ENCODE measurements around the gene STIP1. TPM values are rescaled to one million over a fixed set of nuclear protein-coding genes. Genes with fewer than 3 reads are reported as not detected.

STIP1 gene
- total RNA-seq (100 to 1,000 TPM; 124 to 194 (median 162) TPM), polyA plus RNA-seq (100 to 1,000 TPM; 158 to 207 (median 205) TPM)
- long read RNA-seq, donor 1, transcript STIP1-201 (14 exons, 2,196 nt): major isoform, 77 of 98 reads
- long read RNA-seq, donor 1, partial matches to known transcripts: 5 of 98 reads
- long read RNA-seq, donor 1, other reads (novel, unspliced or antisense): 15 of 98 reads
- long read RNA-seq, donor 2, transcript STIP1-201 (14 exons, 2,196 nt): major isoform, 258 of 298 reads
- long read RNA-seq, donor 2, partial matches to known transcripts: 23 of 298 reads
- long read RNA-seq, donor 2, other reads (novel, unspliced or antisense): 16 of 298 reads

GRCh38 chr11:64185693-64186491 lies at the start of gene STIP1:
Gene STIP1, plus strand, starts transcription at chr11:64186171. Its CDS starts 91 bp downstream, at chr11:64186262.
- TF ChIP-seq CTCF (IDR thresholded peaks at IDR 0.05): peak; percentile 31
- Histone ChIP-seq H3K4me1 (peaks cover 53% of the 10 kb centered on the region), H3K27ac (no peak within 1 kb of the TSS), H3K27me3 (ENCODE audit: insufficient read depth in 3 of 3, low read length in 2 of 3) (no peaks in the 10 kb centered on the region), H3K9me3 (no peaks in the 10 kb centered on the region), H3K4me3 (peak within 1 kb of the TSS; percentile 73), H3K36me3 (ENCODE audit: insufficient read depth in 1 of 2, low read depth in 1 of 2) (peaks cover 0 to 11% of the 10 kb centered on the region in 2 donors)
- ATAC-seq: peak; percentile 83 to 88 (median 86)
- intact Hi-C loops (cut with DNase I): loop anchor here in 1 of 2 donors (5.0 kb wide), 1 partner anchor 41 kb away; the partner anchor contains the start of genes NUDT22 and TRPT1
- WGBS, 3 donors: 0% methylated on average over 48 to 74 of the region's 74 CpGs
- peak; percentile 98 to 99 for DNase-seq

- Histone ChIP-seq H3K36me3 (ENCODE audit: insufficient read depth in 1 of 2, low read depth in 1 of 2) (no peaks in the 10 kb centered on the region), H3K9me3 (no peaks in the 10 kb centered on the region), H3K4me3 (no peak overlapping the region), H3K4me1 (peaks cover 43% of the 10 kb centered on the region), H3K27ac (no peak overlapping the region), H3K27me3 (ENCODE audit: insufficient read depth in 3 of 3, low read length in 2 of 3) (no peaks in the 10 kb centered on the region)
- DNase-seq (no peak), ATAC-seq (no peak)
- intact Hi-C loops (cut with DNase I): no loop called here
- no peak for TF ChIP-seq CTCF (IDR thresholded peaks at IDR 0.05)
- 73 to 77% (median 76%) methylated on average over 17 of the region's 17 CpGs for WGBS, 3 donors
Measured at GRCh38 chr11:64136765-64137441, 49.1 kb upstream of the STIP1 start.

GRCh38 chr11:64138398-64138797 lies 47.6 kb upstream of the STIP1 start:
- H3K27ac ChIP-seq: no peak overlapping the region
- H3K4me1 ChIP-seq: peaks cover 29% of the 10 kb centered on the region
- no peaks in the 10 kb centered on the region for H3K36me3 ChIP-seq (ENCODE audit: insufficient read depth in 1 of 2, low read depth in 1 of 2)
- no peak for TF ChIP-seq CTCF (IDR thresholded peaks at IDR 0.05)
- DNase-seq (no peak), ATAC-seq (no peak)
- no peaks in the 10 kb centered on the region for H3K27me3 ChIP-seq (ENCODE audit: insufficient read depth in 3 of 3, low read length in 2 of 3)
- no peak overlapping the region for H3K4me3 ChIP-seq
- H3K9me3 ChIP-seq: no peaks in the 10 kb centered on the region
- WGBS, 3 donors: 83 to 94% (median 85%) methylated on average over 15 to 16 of the region's 16 CpGs
- intact Hi-C loops (cut with DNase I): no loop called here

- Histone ChIP-seq H3K4me3 (no peak overlapping the region), H3K9me3 (no peaks in the 10 kb centered on the region), H3K36me3 (ENCODE audit: insufficient read depth in 1 of 2, low read depth in 1 of 2) (no peaks in the 10 kb centered on the region), H3K27me3 (ENCODE audit: insufficient read depth in 3 of 3, low read length in 2 of 3) (no peaks in the 10 kb centered on the region), H3K27ac (no peak overlapping the region), H3K4me1 (peaks cover 26% of the 10 kb centered on the region)
- no peak for DNase-seq
- no peak for TF ChIP-seq CTCF (IDR thresholded peaks at IDR 0.05)
- ATAC-seq: no peak
- 83 to 91% (median 84%) methylated on average over 15 of the region's 15 CpGs for WGBS, 3 donors
- intact Hi-C loops (cut with DNase I): no loop called here
Measured at GRCh38 chr11:64139049-64139448, 46.9 kb upstream of the STIP1 start.

Data from psoas muscle (tissue), 8 donors.